Measurements from ENCODE around the gene LGR5.

GRCh38 chr12:71438670-71439361, 782 bp upstream of the LGR5 start:
- TF ChIP-seq EZH2phosphoT487 (IDR thresholded peaks at IDR 0.05; ENCODE audit: low read depth) (no peak), CTCF (IDR thresholded peaks at IDR 0.05; ENCODE audit: low read depth, low read length) (no peak)

Data from OCI-LY3 (cell line).